NCI-H2081 treated with DMSO at 0.1 percent for 48 hours (cell line): ENCODE measurements around the gene C11orf58.

Source experiments
- DNase-seq: peaks from one replicate; lab custom pipeline; 2025; lab: John Stamatoyannopoulos, UW

The C11orf58 gene

DNA sequence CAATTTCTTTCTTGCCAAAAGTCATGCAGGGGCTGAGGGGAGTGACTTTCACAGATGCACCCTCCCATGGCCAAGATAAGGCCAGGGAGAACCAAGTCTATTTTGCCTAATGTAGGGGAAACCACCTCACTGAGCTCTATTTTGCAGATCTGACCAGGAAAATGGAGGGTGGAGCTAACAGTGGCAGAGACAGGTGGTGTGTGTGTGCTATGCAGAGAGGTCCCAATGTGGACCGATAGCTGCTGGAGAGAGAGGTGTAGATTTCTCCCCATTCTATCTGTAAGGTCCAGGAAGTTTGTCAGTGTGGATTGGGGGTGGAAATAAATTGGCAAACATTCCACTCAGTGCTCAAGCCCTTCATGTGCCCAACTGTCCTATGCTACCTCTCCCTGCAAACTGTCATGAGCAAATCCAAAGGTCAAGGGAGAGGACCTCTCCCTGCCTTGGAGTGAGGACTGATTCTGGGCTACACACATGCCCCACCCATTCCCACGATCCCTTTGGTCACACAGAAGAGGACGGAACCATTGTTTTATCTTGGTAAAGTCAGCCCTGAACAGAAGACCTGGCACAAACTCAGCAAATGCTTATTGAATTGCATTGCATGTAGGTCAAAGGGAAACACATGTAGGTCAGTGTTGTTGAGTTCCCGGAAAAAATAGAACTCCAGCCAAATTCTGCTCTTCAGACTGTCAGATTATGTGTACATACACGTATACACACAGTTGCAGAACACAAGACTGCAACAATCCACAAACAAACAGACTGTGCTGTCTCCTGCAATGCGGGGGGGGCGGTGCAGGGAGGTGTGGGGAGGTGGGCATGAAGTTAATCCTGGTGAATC lies 65.9 kb downstream of the C11orf58 start:
- no peak for DNase-seq

DNA sequence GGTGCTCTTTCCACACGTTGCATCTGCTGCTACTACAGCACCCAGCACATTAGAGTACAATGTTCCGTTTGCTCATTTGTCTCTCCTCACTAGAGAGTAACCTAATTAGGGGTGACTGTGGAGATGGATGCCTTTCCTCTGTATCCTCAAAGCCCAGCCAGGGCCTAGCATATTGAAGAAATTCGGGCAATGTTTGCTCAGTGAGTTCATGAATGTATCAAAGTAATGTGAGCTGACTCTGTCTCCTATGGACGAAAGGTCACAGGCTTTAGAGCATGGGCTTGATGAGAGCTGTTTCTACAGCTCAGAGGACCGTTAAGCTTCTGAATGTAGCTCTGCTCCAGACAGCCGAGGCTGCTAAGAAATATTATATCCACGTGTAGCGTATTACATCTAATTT lies 67.5 kb downstream of the C11orf58 start:
- DNase-seq: no peak

DNA sequence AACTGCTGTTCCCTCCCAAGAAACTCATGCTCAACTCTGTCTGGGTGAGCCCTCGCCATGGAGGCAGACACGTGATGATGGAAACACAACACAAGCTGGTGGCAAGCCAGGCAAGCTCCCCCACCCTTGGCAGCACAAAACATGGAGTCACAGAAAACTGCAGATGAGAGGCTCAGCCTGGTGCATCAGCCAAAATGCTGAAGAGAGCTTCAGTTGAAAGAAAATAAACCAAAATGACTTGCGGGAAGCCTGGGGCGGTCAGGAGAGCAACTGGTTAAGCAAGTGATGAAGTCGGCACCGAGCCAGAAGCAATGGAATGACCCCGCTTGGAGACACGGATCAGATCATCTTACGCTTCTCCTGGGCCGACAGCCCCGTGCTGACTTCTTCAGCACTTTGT lies 68.3 kb downstream of the C11orf58 start:
- DNase-seq: no peak

DNA sequence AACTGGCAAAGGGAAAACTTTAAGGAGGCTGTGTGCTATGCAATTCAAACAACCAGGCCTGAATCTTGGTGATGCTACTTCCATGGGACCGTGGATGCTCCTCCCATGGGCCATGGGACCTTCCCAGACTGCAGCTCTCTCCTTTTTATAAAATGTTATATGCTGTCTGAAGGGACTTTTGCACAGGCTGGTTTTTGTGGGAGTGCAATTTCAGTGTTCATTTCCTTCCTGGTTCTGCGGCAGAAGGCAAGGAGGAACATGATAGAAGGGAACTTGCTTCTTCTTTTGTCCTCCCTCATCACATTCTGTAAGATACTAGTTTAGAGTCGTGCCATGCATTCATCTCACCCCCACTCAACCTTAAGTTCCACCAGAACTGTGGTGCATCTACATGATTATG lies 68.9 kb downstream of the C11orf58 start:
- DNase-seq: no peak
